Frontal cortex (tissue), 4 donors: ENCODE measurements around the gene DYNLT3. TPM values are rescaled to one million over a fixed set of nuclear protein-coding genes. Genes with fewer than 3 reads are reported as not detected.

Experiments used
- DNase-seq, 2 donors: peaks; one replicate each; pipeline ENCODE4 v3.0.0; 2012; ENCODE audit warnings: low spot score in 2 of 2
- FAIRE-seq: peaks from 2 replicates; lab custom pipeline; 2012; peaks lifted over from hg19 to GRCh38; lab: Jason Lieb, UNC
- total RNA-seq: library from RNA; depleted of rRNA; stranded (reverse); fragments of >200 nt; gene quantifications from one replicate; pipeline ENCODE4 v1.2.3, GENCODE V29; 2014
- donor health status: control.
- donor health status: control.
- donor health status: control.

DYNLT3 gene
- total RNA-seq, 1 donor from 2014 or later = 27.3 TPM

DNA sequence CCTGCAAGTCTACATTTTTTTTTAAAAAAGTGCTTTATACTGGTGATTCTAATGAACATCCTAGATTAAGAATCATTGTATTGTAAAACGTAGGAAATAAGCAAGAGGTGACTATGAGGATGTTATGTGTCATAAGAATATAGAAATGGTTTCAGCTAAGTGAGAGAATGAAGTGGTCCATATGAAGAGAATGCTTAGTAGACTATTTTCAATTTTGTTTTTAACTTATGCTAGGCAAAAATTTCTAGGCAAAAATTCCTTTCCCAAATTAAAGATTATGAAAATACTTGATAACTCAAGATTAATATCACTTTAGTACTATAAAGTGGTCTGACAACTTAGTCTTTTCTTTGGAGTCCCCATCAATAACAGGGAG is 825 bp downstream of the DYNLT3 start:
- DNase-seq = no peak
- FAIRE-seq = no peak

DNA sequence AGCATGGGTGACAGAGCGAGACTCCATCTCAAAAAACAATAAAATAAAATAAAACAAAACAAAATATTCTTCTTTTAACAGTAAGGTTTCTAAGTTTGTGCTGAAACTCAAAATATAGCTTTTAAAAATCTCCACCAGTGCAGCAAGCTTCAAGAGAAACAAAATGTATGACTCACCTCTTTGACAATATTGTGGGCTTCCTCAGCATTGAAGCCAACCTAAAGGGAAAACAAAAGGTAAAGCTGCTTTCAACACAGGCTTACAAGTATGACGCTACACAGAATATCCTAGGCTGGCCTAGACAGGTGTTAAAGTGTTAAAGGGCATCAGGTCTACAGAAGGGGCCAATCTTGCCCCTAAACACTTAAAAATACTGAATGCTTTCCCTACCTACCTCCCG is 1.2 kb downstream of the DYNLT3 start:
- FAIRE-seq = no peak
- DNase-seq = no peak

DNA sequence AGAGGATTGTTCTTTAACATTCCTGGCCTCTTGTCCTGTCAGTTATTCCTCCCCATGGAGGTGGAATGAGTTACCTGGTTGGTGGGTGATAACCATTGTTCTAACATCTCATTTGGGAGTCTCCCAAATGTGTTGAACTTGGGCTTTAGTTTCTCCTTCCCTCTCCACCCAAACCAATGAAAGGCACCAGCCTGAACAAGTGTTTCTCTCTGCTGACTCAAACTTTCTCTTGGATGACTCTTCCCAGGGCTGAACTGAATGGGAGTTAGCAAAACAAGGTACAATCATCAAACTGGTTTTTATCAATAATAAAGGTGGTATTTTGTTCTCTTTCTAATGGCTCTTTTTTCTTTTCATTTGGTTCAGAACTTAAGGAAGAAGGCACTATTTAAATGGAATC is 2.7 kb downstream of the DYNLT3 start:
- FAIRE-seq (no peak), DNase-seq (no peak)

DNA sequence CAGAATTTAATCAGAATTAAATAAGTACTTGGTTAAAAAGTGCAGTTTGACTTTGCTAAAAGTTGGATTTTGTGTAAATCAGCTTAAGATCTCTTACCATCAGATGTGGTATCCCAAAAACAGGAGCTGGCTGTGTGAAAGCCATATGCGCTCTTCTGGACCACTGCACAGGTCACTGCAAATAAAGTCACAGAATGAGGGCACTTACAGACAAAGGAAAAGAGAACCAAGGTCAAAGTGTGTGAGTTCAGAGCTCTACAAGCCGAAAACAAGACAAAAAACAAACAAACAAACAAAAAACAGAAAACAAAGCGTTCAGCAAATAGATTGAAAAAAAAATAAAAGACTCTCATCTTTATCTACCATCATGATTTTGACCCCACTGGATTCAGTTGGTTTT is 6.4 kb downstream of the DYNLT3 start:
- DNase-seq = no peak
- FAIRE-seq = no peak

DNA sequence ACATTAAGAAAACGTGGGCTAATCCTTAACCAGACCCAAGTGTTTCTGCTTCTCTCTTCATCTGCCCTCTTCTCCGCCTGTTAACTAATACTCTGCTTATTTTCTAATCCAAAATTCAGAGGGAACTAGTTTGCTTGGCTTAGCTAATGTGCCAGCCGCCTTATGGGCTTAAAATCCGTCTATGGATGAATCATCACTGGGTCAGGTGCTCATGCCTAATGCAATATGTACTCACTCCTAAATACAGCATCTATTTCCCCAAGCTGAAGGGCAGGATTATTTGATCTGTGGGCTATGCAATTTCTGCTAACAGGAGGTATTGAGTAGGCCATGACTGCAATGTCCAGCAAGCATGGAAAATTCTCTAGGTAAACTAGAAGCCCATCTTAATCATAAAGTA is 12.4 kb downstream of the DYNLT3 start:
- no peak for FAIRE-seq
- no peak for DNase-seq

DNA sequence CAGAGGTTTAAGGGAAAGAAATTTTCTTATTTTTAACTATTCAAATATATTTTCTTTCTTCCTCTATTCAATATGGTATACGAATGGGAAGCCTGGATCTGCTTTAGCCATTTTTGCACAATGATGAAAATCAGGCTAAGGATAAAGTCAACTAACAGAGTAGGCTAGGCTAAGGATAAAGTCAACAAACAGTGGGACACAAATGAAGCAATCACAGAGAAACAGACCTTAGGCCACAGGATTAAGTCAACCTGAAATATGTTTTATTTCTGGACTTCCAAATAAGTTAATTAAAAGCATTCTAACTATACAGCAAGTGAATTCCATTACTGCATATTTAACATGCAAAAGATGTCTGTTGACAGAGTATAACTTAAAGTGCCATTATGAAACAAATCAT is 17.0 kb downstream of the DYNLT3 start:
- no peak for DNase-seq
- FAIRE-seq = no peak

DNA sequence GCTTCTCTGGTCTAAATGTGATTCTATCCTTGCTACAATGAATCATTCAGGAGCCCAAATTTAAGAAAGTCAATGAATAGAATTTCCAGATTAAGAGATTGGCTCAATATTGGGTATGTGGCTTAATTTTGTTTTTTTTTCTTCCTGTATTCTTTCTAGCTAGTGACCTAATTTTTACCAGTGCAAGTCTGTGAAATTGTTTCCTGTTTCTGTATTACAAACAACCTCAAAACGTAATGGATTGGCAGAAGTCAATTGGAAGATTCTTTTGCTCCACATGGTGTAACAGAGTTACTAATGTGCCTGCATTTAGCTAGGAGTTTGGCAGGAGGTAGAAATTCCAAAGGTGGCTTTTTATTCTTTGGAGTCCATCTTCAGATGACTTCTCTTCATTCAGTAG is 17.6 kb downstream of the DYNLT3 start:
- DNase-seq = no peak
- no peak for FAIRE-seq

DNA sequence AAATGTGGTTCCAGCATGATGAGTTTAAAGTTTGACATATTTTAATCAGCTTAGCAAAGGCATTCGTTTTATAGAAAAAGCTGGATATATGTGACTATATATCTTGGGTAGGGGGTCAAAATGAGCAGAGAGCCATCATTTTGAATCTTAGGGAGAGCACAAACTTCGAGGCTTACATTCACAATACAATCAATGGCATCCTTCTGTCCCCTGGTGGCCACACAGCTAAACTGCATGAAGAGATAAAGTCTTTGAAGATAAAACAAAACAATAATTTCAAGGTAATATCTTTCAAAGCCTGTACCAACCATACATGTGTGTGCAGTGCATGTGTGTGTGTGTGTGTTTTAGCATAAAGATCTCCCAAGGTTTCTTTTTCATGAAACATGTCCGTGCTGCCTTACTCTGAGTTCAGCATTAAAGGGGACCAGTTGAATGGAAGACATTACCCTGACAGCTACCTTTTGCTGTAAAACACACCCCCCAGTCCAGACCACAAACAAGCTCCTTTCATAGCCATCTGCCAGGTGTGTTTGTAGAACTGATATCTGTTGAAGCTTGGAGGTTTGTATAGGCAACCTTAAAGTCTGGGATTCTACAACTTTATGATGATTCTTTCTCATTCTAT is 22.0 kb downstream of the DYNLT3 start:
- peak; percentile 48 for FAIRE-seq
- no peak for DNase-seq

DNA sequence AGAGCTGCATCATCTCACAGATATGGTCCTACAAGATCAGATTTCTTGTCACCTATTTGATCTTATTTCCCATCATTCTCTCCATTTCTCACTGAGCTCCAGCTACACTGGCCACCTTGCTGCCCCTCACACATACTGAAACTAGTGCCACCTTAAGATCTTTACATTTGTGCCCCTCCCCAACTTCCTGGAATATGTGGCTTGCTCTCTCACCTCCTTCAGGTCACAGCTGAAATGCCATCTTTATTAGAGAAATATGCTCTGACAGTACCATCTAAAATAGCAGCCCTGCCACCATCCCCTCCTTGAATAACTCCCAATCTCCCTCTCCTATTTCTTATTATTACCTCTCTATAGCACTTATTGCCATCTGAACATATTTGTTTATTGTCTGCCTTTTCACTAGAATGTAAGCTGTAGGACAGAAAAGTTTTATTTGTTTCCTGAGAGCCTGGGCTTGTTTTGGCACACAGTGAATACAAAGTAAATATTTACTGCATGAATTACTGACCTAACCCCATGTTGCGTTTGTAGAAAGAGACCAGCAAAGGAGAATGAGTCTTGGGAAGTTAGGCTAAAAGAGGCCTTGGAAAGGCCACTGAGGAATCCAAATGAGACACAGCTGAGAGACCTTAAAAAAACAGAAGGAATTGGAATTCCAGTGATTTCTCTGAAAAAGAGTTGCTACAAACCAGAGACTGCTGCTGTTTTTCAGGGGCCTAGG is 22.7 kb downstream of the DYNLT3 start:
- DNase-seq (no peak), FAIRE-seq (no peak)

DNA sequence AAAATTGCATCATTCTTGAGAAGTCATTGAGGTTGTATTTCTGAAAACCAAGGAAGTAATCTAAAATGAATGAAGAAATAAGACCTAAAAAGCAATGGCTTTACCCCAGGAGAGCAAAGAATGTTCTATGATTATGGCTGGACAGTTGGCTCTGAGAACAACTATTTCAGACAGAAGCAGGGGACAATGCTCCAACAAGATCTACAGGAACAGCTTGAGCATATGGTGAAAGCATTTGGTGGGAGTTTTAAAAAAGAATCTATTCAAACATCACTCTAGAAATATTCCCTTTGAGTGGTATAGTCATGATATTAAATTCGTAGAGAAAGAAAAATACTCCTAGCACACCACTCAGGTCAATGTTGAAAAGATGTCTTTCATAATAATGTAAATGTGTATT is 26.7 kb downstream of the DYNLT3 start:
- FAIRE-seq (no peak), DNase-seq (no peak)

DNA sequence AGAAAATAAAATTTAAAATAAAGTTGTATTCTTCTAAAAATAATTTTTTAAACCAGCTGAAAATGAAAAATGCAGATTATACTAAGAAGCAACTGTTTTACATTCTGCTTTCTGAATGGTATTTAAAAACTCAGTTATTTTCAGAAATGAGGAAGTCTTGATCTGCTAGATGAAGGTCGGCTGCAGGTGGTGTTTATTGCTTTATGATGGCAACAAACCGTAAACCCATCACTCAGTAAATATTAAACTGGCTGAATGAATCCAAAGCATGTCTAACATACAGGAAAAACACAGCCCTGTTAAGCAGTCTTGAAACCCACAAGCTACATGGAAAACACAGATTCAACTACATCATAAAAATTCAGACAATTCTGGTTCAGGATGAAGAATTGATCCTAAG is 29.3 kb downstream of the DYNLT3 start:
- FAIRE-seq (no peak), DNase-seq (no peak)

DNA sequence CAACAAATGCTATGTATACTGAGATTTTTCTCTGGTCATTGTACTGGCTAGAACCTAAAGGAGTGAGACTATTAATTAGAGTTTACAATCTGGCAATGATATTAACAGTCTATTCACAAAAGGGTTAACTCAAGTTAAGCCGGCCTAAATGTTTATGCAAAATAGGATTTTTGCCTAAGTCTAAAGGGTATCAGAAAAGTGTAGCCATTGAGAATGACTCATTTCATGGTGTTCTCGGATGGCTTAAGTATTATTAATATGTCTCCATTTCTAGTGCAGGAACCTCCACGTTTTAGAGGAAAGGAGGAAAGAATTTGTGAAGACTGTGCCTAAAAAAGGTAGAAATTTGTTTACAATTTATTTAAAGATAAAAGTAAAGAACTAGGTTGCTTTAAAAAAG is 29.8 kb downstream of the DYNLT3 start:
- DNase-seq (no peak), FAIRE-seq (no peak)

DNA sequence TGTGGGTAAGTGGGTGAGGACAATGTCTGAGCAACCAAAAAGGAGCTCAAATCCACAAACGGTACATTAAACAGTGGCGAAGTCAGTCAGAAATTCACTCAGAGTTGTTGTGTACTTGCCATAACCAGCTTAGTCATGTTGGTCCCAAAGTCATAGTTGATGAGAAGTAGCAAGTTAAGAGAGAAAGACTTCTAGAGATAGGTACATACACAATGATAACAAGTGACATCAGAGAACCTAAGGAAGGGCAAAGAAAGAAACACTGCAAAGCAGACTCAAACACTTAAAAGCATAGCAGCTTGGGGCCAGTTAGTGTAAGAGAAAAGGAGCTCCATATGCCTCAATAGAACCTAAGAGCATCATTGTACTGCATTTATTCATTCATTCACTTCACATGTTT is 30.2 kb downstream of the DYNLT3 start:
- FAIRE-seq = no peak
- DNase-seq = no peak

DNA sequence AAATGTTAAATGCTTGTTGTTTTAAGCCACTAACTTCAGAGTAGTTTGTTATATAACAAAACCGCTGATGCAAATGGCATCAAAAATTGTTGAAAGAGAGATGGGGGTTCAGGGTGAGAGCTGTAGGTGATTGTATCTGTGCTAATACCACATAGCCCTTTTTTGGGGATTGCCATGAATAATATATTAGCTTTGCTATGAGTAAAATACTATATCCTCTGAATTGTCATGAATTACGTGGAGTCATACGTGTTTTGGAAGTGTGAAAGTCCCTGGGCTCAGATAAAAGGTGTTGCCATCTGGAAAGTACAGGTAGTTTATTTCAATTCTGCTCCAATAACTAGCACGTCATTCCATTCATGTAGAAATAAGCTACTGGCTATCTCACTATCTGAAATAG is 30.6 kb downstream of the DYNLT3 start:
- no peak for FAIRE-seq
- DNase-seq = no peak

DNA sequence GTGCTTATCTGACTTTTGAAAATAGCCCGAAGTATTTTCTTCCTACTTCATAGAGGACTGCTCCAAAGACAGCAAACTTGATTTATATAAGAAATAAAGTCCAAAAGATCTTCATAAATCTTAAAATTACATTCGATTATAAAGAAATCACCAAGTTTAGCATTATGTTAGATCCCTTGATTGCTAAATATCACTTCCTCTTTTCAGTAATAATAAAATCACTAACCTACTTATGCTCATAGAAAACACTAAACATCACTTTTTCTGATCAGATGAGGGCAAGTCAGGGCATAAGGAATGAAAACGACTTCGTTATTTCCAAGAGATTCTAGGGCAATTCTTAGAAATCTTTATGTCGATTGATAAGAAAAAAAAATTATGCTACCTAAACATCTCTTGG is 32.0 kb downstream of the DYNLT3 start:
- DNase-seq = no peak

DNA sequence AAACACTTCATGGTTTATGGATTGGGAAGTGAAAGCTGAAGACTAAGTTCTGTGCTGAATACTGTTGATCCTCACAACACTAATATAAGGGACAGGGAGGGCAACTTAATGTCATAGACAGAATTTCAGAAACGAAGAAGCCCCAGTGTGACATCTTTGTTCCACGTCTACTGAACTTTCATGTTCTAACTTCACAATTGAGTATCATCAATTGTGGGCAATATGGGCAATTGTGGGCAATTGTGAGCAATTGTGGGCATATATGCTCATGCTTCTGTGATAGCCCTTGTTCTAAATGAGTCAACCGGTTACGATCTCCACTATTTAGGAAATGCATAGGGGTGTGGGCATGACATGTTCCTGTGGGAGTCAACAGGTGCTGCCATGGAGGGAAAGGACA is 33.8 kb downstream of the DYNLT3 start:
- no peak for FAIRE-seq
- DNase-seq = no peak

More for the DNA sequence above, 32.0 kb downstream of the DYNLT3 start:
- FAIRE-seq = no peak

DNA sequence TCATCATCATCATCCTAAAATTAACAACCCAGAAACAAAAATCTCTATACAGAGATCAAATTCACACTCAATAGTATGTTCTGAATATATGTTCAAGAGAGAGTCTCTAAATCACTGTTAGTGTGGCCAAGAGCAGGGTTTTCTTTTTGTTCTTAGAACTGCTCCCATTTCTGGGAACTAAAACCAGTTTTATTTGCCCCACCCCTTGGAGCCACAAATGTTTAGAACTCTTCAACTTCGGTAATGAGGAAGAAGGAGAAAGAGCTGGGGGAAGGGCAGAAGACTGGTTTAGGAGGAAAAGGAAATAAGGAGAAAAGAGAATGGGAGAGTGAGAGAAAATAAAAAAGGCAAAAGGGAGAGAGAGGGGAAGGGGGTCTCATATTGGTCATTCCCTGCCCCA is 35.3 kb downstream of the DYNLT3 start:
- FAIRE-seq (no peak), DNase-seq (no peak)

DNA sequence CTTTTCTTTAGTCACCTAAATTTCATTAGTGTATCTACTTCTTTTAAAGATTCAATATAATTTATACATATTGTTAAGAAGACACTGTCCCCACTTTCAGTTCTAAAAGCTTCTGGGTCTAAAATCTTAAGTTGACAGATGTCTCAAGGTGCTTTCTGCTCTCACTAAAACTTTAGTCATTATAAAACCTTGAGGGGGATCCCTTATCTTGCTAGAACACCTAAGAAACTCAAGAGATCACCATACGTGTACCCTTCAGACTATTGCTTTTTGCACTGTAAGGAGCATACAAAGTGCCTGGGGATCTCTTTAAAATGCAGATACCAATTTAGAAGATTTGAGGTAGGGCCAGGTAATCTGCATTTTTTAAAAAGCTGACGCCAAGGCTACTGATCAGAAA is 37.4 kb downstream of the DYNLT3 start:
- no peak for DNase-seq
- FAIRE-seq = no peak

DNA sequence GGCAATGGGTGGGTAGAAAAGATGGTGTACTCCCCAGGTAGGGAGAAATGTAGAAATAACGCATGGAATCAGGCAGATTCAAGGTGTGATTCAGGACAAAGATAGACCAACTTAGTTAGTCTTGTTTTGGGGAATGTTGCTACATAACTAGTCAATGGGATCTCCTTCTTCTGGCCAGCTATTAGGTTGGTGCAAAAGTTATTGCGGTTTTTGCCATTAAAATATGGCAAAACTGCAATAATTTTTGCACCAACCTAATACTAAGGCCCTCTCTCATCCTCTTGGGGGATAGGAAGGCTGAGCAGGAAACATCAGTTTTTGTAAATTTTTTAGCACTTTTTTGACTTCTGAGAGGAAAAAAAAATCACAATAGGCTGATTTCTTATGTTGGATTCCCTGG is 44.3 kb downstream of the DYNLT3 start:
- FAIRE-seq = no peak
- no peak for DNase-seq

DNA sequence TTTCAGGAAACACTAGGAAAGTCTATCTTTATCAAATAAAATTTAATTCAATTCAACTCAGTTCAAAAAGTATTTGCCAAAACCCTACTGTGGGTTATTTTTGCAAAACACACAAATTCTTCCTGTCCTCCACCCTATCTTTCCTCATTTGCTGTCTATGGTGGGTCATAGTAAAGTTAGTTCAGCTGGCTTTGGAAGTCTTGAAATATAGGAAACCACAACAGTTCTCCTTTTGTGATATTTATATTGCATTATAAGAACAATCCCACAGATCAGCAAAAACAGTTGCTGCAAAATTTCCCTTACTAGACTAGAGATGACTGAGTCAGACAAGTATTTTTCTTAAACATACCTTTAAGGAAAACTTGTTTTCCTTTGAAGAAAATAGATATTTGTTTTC is 45.3 kb downstream of the DYNLT3 start:
- no peak for FAIRE-seq
- DNase-seq = no peak

DNA sequence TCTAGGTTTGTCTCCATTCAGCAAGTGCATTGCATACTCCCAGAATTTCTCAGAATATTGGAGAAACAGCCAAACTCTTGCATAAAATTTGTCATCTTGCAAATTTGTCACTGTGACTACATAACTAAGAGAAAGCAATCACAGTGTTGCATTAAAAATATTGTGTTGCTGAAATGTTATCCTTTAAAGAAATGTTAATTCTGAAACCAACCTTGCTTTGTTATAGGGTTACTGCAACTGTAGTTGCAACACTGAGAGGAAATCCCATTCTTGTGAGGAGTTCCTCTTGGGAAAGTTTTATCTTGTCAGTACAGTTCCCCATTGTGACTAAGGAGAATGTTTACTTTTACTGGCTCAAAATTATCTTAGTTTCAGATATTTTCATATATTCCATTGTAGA is 46.7 kb downstream of the DYNLT3 start:
- no peak for DNase-seq
- no peak for FAIRE-seq

DNA sequence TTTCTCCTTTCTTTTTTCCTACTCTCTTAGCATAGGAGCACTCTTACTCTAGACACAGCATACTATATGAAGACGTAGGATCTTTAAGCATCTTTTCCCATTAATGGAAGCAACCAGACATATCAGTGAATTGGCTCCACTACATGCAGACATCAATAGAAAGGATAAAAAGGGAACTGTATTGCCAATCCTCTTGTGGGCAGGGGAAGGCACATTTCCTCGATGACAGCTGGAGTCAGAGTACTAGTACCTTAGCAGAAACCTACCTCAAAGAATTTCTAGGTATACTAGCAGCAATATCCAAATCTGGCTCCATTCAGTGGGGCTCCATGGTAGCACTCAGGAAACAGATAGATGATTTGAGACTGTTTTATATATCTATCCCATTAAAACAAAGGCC is 47.4 kb downstream of the DYNLT3 start:
- DNase-seq = no peak

More for the DNA sequence above, 47.4 kb downstream of the DYNLT3 start:
- no peak for FAIRE-seq
